GM19397 (cell line): ENCODE measurements around the gene GFPT2.
A peak's percentile ranks its signal among the peaks of the same experiment; 100 is the strongest.

Source experiments
- ATAC-seq: cut with Tn5 transposase; IDR thresholded peaks from one replicate; pipeline ENCODE4 v1.9.1; 2021; ENCODE audit warnings: mild to moderate bottlenecking, moderate library complexity; ENCODE audit not compliant: unreplicated experiment

The GFPT2 gene

GRCh38 chr5:180352116-180353047 is 754 bp downstream of the GFPT2 start:
- peak; percentile 5 for ATAC-seq

- no peak for ATAC-seq
These were observed 2.2 kb downstream of the GFPT2 start for GRCh38 chr5:180350711-180351465.

GRCh38 chr5:180350296-180350695 is 2.8 kb downstream of the GFPT2 start:
- ATAC-seq, result no peak

- no peak for ATAC-seq
These were observed 3.7 kb downstream of the GFPT2 start for GRCh38 chr5:180349391-180349790.

GRCh38 chr5:180348336-180348735 is 4.8 kb downstream of the GFPT2 start:
- no peak for ATAC-seq

GRCh38 chr5:180347702-180348101 is 5.4 kb downstream of the GFPT2 start:
- ATAC-seq, result no peak

GRCh38 chr5:180346358-180346757 is 6.8 kb downstream of the GFPT2 start:
- no peak for ATAC-seq

- ATAC-seq, result no peak
These were observed 7.4 kb downstream of the GFPT2 start for GRCh38 chr5:180345781-180346180.

GRCh38 chr5:180345186-180345585 is 8.0 kb downstream of the GFPT2 start:
- ATAC-seq, result no peak

GRCh38 chr5:180344696-180344999 is 8.5 kb downstream of the GFPT2 start:
- no peak for ATAC-seq

GRCh38 chr5:180343831-180344695 is 9.1 kb downstream of the GFPT2 start:
- no peak for ATAC-seq

- no peak for ATAC-seq
These were observed 9.9 kb downstream of the GFPT2 start for GRCh38 chr5:180343110-180343830.

- ATAC-seq, result no peak
These were observed 11.5 kb downstream of the GFPT2 start for GRCh38 chr5:180341595-180341994.

- no peak for ATAC-seq
These were observed 12.3 kb downstream of the GFPT2 start for GRCh38 chr5:180340856-180341255.

- ATAC-seq, result no peak
These were observed 13.5 kb downstream of the GFPT2 start for GRCh38 chr5:180339583-180340183.

- no peak for ATAC-seq
These were observed 15.0 kb downstream of the GFPT2 start for GRCh38 chr5:180338001-180338707.

- no peak for ATAC-seq
These were observed 16.7 kb downstream of the GFPT2 start for GRCh38 chr5:180336234-180337020.

GRCh38 chr5:180335614-180336233 is 17.4 kb downstream of the GFPT2 start:
- ATAC-seq, result no peak
